ENCODE data around the gene CDCA5.
"Not testable (repeated sequence)": the region's sequence is repeated elsewhere in the genome, so short reads cannot be mapped to it uniquely, and the experiment has no call there.

Gene CDCA5

DNA sequence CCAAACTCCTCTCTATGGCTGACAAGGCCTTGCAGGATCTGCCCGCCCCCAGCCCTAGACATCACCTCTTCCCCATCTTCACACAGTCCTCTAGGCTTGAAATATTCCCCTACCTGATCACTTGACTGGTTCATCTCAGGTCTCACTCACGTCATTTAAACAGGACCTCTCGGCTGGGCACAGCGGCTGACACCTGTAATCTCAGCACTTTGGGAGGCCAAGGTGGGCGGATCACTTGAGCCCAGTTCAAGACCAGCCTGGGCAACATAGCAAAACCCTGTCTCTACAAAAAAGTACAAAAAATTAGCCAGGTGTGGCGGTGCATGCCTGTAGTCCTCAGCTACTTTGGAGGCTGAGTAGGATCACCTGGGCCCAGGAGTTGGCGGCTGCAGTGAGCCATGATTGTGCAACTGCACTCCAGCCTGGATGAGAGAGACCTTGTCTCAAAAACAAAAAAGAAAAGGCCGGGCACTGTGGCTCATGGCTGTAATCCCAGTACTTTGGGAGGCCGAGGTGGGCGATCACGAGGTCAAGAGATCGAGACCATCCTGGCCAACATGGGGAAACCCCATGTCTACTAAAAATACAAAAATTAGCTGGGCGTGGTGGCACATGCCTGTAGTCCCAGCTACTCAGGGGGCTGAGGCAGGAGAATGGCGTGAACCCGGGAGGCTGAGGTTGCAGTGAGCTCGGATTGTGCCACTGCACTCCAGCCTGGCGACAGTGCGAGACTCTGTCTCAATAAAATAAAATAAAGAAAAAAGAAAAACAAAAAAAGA lies 35.2 kb upstream of the CDCA5 start:
- not testable (repeated sequence) for DNase-seq

DNA sequence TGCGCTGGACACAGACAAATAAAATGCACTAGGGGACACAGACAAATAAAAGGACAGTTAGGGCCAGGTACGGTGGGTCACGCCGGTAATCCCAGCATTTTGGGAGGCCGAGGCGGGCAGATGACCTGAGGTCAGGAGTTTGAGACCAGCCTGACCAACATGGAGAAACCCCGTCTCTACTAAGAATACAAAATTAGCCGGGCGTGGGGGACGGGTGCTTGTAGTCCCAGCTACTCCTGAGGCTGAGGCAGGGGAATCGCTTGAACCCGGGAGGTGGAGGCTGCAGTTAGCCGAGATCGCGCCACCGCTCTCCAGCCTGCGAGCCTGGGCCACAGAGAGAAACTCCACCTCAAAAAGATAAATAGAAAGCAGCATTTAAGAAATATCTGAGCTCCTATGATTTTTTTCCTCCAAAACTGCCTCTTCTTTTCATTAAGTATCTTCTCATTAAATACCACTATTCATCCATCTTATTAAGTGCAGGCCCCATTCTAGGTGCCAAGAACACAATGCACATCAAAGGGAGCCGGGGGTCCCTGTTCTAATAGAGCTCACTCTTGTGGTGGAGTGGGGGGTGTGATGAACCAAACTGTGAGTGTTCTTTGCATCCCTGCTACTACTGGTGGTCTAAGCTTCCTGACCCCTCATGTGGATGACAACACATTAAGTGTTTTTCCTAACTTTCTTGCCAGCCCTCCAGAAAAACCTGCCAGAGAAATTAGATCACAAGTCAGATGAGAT lies 34.4 kb upstream of the CDCA5 start:
- DNase-seq, result no peak

DNA sequence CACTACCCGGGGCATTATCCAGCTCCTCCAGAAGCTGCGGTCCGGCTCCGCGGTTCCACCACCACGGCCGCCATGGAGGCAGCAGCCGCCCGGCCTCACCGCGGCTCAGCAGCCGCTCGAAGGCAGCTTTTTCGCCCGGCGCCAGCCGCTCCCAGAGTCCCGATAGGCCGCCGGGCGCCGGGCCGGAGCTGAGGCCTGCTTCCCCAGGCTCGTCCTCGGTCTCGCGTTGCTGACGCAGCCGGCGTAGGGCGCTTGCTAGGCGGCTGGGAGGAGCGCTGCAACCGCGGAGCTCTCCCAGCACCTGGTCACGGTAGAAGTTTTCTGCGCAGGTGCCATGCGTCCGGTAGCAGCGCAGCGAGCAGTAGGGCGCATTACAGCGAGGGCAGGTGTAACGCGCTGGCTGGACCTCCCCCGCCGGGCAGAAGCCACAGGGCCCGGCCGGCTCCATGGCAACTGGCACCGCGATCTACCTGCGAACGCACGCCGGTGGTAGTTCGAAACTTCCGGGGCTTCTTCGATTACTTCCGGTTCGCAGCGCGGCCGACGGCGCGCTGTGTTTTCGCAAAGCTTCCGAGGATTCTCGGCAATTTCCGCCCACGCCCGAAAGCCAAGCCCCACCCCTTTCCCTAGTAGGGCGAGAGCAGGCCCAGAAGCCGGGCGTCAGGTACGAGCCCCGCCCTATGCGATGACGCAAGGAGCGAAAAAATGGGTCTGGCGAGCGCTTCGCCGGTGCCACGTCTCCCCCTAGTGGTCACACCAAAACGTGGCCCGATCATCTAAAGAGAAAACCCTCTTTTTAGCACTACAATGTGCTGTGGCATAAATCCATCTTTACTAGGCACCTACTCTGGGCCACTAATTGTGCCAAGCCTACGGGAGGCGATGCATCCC lies 33.6 kb upstream of the CDCA5 start, which contains the start of gene ZNHIT2:
Gene ZNHIT2 (minus strand): TSS at position 496 of the 891 bp plus-strand sequence. CDS start 48 bp downstream, at position 448.
- DNase-seq, result peak; percentile 94 to 98

DNA sequence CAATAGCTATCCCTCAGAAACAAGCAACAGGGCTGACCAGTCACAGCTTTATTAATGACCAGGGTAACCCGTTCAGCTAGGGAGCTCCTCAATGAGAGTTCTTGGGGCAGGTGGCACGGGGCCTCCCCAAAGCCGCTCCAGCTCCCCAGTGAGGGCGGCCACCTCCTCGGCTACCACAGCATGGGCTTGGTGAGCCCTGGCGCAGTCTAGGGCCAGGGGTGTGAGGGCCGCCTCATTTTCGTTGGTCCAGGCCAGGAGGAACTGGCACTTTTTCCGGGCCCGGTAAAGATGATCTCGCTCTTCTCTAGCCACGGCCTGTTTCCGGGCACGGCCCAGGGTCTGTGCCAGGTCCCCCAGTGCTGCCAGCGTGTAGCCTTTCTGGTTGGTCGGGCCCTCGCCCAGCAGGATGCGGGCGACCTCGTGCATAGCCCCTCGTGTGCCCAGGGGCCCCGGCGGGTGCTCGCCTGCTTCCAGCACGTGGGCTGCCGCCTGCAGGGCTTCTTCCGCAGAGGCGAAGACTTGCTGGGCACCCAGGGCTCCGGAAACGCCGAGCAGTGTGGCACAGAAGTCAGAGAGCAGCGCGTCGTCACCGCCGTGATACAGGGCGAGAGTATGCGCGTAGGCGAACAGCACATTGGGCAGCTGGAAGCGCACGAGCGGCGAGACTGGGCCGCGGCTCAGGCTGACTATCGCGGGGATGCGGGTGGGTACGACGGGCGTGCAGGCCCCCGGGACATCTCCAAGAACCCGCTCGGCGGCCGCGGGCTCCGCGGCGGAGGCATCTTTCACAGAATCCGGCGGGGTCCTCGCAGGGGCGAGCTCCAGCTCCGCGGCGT lies 32.7 kb upstream of the CDCA5 start:
- DNase-seq, result no peak

DNA sequence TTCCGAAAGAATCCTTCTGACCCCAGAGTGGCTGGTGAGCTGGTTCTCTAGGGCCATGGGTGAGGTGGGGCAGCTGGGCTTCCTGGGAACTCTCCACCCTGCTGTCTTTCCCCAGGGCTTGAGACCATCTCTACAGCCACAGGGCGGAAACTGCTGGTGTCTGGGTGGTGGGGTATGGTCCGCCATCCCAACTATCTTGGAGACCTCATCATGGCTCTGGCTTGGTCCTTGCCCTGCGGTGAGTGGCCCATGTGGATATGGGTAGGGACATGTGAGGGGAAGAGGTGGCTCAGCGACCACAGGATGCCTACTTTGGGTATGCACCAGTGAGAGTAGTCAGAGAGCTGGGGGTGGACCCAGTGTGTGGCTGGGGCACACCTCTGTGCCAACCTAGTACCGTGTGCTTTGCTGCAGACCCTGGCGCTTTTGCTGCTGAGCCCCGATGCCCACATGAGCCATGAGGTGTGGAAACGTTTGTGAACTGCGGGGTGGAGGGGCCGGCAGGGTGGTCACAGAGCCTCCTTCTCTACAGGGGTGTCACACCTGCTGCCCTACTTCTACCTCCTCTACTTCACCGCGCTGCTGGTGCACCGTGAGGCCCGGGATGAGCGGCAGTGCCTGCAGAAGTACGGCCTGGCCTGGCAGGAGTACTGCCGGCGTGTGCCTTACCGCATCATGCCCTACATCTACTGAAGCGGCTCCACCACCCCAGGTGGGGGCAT lies 31.7 kb upstream of the CDCA5 start:
- DNase-seq, result no peak

DNA sequence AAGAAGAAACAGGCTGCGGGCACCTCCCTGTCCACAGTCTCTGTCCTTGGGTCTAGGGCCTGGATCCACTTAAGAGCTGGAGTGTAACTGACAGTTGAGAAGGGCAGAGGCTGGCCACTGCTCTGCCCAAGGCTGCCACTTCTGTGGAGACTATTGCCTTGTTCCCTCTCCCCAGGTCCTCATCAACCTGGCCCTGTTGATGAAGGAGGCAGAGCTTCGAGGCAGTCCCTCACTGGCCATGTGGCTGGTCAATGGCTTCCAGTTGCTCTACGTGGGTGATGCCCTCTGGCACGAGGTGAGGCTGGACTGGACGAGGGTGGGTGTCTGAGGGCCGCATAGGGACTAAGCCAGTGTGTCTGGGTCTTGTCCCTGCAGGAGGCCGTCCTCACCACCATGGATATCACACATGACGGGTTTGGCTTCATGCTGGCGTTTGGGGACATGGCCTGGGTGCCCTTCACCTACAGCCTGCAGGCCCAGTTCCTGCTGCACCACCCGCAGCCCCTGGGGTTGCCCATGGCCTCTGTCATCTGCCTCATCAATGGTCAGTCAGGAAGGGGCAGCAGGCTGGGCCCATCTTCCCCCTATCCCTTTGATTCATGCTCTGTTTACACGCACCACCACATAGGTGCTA lies 30.8 kb upstream of the CDCA5 start:
- no peak for DNase-seq

DNA sequence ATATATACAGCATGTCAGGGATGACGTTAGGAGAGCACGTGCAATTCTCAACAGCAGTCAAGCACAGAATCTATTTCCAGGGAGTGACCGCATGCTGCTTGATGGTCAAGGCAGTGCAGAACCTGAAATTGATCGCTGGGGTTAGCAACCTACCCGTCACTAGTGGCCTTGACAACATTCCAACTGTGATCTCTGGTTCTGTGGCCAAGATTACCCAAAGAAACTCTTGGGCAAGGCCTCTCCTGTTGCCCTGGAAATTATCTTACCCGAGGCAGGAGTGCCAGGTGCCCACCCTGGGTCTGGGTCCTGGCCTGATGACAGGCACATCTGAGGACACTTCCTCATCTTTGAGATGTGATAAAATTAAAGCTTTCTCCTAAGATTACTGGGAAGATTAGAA lies 30.0 kb upstream of the CDCA5 start:
- DNase-seq, result no peak

DNA sequence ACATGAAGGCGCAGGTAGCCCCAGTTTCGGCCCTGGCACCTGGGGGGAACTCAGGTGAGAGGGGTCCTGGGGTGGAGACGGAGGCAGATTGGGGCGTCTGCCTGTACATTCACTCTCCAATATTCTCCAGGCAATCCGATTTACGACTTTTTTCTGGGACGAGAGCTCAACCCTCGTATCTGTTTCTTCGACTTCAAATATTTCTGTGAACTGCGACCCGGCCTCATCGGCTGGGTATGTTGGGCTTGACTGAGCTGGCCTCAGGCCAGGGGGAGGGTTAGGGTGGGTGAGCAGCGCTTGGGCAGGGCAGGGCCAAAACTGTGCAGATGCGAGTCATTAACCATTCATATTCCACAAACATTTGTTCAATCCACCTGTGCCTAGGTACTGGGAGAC lies 29.5 kb upstream of the CDCA5 start:
- DNase-seq, result no peak

DNA sequence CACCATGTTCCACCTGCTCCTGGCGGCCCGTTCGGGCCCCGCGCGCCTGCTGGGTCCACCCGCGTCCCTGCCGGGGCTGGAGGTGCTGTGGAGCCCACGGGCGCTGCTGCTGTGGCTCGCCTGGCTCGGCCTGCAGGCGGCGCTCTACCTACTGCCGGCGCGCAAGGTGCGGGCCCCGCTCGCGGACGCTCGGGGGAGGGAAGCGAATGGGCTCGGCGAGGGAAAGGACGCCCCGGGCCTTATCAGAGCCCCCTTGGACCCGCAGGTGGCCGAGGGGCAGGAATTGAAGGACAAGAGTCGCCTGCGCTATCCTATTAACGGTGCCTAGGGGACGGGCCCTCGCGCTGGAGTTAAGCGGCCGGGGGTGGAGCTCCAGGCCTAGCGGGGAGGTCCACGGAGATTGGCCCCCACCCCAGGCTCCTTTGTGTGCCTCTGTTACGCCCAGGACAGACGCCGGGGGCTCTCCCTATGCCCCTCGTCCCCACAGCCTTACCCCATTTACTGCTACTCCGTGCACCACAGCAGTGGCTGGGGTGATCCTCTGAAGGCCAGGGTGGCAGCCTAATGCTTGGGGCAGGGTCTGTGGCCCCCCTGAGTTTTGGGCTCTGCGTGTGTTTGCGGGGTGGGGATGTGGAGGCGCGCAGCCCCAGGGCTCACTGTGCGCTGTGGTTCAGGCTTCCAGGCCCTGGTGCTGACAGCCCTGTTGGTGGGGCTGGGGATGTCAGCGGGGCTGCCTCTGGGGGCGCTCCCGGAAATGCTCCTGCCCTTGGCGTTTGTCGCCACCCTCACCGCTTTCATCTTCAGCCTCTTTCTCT lies 28.9 kb upstream of the CDCA5 start:
- DNase-seq, result peak; percentile 11 to 61

DNA sequence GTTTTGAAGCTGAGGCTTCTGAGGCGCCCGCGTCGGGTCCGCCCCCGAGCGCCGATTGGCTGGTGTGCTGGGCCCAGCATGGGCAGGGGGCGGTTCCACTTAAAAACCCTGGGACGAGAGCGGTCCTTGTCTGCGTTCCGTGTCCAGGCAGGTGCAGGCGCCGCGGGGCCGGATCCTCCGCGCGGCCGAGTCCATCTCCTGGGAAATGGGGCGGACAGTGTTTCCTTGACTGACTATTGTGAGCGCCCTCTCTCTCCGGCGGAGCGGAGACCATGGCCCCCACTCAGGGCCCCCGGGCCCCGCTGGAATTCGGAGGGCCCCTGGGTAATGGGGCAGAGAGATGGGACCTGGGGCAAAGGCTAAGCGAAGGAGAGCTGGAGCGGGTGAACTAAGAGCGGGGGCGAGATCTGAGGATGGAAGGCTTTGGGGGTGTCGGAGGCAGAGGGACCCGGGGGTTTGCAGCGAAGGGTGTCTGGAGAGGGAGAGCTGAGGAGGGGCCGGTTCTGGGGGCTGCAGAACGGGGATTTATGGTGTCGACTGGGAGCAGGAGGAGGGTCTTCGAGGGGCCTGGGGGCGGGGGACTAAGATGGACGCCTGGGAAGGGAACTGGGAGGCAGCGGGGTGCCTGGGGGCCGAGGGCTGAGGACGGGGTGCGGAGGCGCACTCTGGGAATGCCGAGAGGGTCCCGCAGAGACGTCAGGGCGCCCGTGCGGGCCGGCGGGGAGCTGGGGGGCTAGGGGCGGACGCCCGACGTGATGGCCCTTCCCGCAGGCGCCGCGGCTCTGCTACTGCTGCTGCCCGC lies 28.1 kb upstream of the CDCA5 start, which contains the start of gene TM7SF2:
Gene TM7SF2 (plus strand): TSS at position 129 of the 802 bp plus-strand sequence. CDS start 144 bp downstream, at position 273.
- DNase-seq, result peak; percentile 88 to 93

DNA sequence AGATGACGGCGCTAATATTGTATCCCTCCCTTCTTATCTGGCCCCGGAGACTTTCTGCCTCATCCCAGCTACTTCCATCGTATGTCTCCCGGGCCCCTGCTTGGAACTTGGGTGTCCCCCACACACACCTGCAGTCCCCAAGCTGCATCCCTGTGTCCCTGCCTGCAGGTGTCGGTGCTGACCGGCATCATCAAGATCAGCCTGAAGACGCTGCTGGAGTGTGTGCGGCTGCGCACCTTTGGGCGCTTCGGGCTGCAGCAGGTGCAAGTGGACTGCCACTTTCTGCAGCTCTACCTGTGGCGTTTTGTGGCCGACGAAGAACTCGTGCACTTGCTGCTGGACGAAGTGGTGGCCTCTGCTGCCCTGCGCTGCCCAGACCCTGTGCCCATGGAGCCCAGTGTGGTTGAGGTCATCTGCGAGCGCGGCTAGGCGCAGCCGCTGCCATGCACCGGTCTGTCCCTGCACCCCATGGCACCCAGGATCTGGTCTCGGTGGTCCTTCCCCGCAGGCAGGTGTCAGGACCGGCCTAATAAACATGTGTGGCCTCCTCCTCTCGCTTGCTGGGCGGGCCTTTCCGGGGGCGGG lies 27.4 kb upstream of the CDCA5 start:
- no peak for DNase-seq

DNA sequence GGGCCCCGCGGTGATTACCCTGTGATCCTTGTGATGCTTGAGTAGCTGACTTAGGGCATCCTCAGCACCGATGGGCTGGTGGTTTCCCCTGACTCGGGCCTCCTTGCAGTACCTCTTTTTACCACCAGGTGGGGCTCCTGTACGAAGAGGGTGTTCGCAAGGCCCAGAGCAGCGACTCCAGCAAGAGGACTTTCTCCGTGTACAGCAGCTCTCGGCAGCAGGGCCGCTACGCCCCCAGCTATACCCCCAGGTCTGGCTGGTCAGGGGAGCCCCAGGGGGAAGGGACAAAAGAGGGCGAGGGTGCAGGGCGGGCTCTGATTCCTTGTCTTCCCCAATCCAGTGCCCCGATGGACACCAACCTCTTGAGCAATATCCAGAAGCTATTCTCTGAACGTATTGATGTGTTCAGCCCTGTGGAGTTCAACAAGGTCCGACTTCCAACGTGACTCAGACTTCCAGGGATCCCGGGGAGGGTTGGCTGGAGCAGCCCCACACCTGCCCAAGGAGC lies 26.6 kb upstream of the CDCA5 start:
- DNase-seq, result peak; percentile 68 to 70

DNA sequence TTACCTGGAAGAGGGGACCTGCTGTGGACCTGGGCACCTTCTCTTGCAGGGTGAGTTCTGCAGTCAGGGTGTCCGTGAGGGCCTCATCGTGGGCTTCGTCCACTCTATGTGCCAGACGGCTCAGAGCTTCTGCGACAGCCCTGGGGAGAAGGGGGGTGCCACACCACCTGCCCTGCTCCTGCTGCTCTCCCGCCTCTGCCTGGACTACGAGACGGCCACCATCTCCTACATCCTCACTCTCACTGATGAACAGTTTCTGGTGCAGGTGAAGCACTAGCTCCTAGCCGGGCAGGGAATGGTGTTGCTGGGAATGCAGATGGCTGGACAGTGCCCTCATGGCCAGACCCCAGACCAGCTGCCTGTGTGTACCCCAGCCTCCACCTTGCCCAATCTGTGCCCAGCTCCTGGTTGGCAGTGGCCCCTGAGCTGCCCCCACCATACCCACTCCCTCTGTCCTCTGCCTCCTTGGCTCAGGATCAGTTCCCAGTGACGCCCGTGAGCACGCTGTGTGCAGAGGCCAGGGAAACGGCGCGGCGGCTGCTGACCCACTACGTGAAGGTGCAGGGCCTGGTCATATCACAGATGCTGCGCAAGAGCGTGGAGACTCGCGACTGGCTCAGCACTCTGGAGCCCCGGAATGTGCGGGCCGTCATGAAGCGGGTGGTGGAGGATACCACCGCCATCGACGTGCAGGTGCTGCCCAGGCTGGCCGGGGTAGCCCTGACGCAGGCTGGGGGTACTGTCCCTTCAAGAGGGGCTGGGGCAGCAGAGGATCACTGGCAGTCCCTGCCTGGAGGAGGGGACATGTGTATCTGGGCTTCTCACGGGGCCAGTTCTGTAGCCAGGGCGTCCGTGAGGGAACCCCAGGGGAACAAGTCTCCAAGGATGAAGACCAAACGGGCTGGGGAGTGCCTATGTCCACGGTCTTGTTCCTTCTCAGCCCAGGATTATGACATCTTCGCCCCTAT lies 25.7 kb upstream of the CDCA5 start:
- DNase-seq, result no peak

DNA sequence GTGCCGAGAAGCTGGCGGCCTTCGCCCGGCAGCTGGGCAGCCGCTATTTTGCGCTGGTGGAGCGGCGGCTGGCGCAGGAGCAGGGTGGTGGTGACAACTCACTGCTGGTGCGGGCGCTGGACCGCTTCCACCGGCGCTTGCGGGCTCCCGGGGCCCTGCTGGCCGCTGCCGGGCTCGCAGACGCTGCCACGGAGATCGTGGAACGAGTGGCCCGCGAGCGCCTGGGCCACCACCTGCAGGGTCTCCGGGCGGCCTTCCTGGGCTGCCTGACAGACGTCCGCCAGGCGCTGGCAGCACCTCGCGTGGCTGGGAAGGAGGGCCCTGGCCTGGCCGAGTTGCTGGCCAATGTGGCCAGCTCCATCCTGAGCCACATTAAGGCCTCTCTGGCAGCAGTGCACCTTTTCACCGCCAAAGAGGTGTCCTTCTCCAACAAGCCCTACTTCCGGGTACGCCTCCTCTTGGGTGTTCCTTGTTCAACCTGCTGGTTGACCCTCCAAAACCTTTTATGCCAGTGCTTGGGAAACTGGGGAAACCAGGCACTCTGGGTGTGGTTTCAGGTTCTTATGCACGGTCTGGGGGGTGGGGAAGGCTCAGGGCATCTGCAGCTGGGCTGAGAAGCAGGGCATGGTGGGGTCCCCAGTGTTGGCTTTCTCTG lies 24.8 kb upstream of the CDCA5 start:
- no peak for DNase-seq

DNA sequence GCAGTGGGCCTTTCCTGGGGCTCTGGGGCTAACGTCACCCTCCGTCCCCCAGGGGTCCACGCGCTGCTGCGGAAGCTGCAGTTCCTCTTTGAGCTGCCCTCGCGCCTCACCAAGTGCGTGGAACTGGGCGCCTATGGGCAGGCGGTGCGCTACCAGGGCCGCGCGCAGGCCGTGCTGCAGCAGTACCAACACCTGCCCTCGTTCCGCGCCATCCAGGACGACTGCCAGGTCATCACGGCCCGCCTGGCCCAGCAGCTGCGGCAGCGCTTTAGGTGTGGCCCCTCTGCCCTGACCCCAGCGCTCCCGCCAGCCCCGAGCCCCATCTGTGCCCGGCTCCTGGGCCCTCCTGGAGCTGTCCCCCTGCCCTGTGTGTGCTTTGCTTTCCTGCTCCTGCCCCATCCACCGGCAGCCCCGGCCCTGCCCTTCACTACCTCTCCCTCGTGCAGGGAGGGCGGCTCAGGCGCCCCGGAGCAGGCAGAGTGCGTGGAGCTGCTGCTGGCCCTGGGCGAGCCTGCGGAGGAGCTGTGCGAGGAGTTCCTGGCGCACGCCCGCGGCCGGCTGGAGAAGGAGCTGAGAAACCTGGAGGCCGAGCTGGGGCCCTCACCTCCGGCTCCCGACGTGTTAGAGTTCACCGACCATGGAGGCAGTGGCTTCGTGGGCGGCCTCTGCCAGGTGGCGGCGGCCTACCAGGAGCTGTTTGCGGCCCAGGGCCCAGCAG lies 24.1 kb upstream of the CDCA5 start:
- no peak for DNase-seq

DNA sequence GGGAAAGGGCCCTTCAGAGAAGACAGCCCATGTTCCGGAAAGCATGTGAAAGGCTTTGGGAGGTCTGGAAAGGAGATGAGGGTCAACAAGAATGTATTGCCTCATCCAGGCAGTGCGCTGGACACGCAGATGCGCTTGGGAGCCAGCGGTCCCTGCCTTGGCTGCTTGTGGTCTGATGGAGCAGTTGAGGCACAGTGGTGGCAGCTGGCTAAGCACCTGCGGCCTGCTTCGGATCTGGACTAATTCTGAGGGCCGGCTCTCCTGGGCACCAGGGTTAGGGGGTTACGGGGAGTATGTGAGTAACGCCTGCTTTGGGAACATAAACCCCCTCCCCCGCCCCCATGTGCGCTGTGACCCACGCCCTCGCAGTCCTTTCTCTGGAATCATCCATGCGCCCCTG lies 23.2 kb upstream of the CDCA5 start:
- no peak for DNase-seq

All from NCI-H524 (cell line).